ENCODE results near the gene NAV3.

Gene NAV3

DNA sequence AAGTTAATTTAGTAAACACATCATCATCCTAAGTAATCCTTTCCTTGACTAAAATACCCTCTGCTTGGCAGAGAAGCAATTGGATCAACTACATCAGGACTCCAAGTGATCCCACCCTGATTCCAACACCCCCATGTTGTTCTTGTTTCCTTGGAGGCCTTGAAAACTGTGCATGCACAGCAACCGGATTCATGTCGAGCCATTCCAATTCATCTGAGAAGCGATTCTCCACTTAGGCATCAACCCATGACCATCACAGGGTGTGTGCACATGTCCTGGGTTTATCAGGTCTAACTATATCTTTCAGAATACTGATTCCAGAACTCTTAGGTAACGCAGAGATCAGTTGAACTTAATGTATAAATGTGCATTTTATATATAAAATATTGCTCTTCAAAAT, 163.0 kb downstream of the NAV3 start:
- DNase-seq (ENCODE audit: low read depth), result no peak

- no peak for DNase-seq (ENCODE audit: low read depth)
Measured at GRCh38 chr12:77995436-77996167, 164.9 kb downstream of the NAV3 start.

DNA sequence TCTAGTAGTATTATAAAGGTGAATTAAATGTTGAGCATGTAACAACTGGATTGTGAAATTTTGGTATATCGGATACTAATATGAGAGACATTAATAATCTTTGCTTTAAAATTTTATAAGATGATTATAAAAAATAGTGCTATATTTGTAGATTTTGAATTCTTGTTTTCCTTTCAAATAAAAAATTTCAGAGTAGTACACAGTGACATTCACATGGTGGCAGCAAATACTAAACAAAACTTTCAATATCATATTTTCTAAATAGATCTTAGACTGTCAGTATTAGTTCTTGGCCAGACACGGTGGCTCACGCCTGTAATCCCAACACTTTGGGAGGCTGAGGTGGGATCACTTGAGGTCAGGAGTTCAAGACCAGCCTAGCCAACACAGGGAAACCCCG, 166.0 kb downstream of the NAV3 start:
- no peak for DNase-seq (ENCODE audit: low read depth)

- no peak for DNase-seq (ENCODE audit: low read depth)
Measured at GRCh38 chr12:77998236-77998786, 167.6 kb downstream of the NAV3 start.

GRCh38 chr12:77999074-77999715, 168.5 kb downstream of the NAV3 start:
- DNase-seq (ENCODE audit: low read depth), result no peak

- DNase-seq (ENCODE audit: low read depth), result no peak
Measured at GRCh38 chr12:78002878-78003277, 172.2 kb downstream of the NAV3 start.

GRCh38 chr12:78004249-78005093, 173.8 kb downstream of the NAV3 start:
- no peak for DNase-seq (ENCODE audit: low read depth)

DNA sequence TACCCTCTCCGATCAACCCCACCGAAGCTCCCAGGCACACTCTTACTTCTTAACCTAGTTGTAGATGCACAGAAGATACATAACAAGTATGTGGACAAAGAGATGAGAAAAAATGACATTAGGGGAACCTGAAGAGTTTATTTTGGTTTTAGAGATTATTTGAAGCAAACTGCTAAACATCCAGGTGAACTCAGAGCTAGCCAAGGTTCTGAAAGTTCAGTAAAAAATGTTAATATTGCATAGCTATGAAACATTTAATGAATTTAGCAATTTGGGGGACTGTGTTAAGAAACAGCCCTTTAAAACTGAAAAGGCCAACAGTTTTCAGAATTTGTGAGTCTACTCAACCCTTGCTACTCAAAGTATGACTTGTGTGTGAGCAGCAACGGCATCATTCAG, 174.4 kb downstream of the NAV3 start:
- no peak for DNase-seq (ENCODE audit: low read depth)

- no peak for DNase-seq (ENCODE audit: low read depth)
Measured at GRCh38 chr12:78007173-78007572, 176.5 kb downstream of the NAV3 start.

DNA sequence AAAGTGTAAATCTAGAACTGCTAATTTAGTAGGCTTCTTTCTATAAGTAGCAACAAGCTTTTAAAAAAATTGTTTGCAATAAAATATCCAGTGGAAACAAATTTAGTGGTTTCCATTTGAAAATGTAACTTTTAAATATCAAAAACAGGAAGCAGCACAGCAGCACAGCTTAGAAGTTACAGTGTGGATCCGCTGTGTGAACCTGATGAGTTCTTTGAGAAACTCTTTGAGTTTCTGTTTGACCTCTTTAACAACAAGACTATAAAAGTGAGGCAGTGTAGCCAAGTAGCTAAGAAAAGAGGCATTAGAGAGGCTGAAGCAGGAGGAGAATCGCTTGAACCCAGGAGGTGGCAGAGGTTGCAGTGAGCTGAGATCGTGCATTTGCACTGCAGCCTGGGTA, 178.3 kb downstream of the NAV3 start:
- DNase-seq (ENCODE audit: low read depth), result no peak

- DNase-seq (ENCODE audit: low read depth), result no peak
Measured at GRCh38 chr12:78018171-78018910, 187.6 kb downstream of the NAV3 start.

GRCh38 chr12:78018939-78019338, 188.2 kb downstream of the NAV3 start:
- DNase-seq (ENCODE audit: low read depth), result no peak

GRCh38 chr12:78028426-78028825, 197.7 kb downstream of the NAV3 start:
- DNase-seq (ENCODE audit: low read depth), result no peak

DNA sequence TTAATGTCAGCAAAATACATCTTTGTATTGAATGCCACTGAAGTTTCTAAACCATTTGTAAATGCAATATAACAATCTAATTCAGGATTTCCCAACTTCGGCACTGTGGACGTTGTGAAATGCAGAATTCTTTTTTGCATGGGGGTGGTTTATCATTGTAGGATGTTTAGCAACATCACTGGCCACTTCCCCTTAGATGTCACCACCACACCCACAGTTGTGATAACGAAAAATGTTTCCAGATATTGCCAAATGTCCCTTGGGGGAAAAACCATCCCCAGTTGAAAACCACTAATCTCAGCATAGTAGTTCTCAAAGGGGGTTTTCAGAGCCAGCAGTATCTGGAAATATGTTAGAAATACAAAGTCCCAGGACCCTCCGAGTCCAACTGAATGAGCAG, 203.3 kb downstream of the NAV3 start:
- no peak for DNase-seq (ENCODE audit: low read depth)

- DNase-seq (ENCODE audit: low read depth), result no peak
Measured at GRCh38 chr12:78035901-78036606, 205.4 kb downstream of the NAV3 start.

GRCh38 chr12:78036874-78037273, 206.2 kb downstream of the NAV3 start:
- DNase-seq (ENCODE audit: low read depth), result no peak

DNA sequence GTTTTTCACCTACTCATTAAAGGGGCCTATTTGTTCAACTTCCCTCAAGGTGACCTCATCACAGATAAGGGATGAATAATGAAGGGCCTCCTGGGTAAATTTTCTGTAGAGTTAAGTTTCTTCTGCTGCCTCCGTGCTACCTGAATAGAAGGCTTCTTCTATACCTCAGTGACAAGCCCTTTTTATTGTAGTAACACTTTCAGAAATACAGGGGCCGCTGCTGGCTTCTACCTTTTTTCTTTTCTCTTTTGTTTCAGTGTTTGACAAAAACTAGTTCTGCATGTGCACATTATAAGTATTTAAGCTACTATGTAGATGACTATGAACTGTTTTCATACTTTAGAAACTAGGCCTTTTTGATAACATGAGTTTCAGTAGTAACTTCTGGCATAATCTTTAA, 207.0 kb downstream of the NAV3 start:
- DNase-seq (ENCODE audit: low read depth), result no peak

DNA sequence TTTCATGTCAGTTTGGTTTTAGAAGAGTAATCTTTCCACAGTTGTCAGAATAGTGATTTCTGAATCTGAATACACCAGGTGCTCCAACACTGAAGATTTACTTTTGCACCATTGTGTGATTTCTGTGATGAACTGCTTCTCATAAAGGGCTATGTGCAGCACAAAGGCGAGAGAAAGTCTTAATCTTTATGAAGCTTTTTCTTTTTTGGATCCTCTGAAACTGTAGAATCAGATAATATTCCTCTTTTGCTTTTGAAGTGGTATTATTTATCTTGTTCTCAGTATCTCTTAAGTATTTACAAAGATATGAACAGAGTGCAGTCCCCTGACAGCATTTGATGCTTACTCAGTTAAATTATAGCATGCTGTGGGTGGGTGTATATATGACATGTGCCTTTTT, 207.8 kb downstream of the NAV3 start:
- DNase-seq (ENCODE audit: low read depth), result no peak

GRCh38 chr12:78038986-78039385, 208.3 kb downstream of the NAV3 start:
- no peak for DNase-seq (ENCODE audit: low read depth)

GRCh38 chr12:78040111-78040510, 209.4 kb downstream of the NAV3 start:
- no peak for DNase-seq (ENCODE audit: low read depth)

- DNase-seq (ENCODE audit: low read depth), result no peak
Measured at GRCh38 chr12:78050790-78051189, 220.1 kb downstream of the NAV3 start.

Measured in activated T-helper 9 cell treated with anti-CD3 and anti-CD28 coated beads, Interleukin-2, amount 50 U/mL, for 16 hours (primary cell).